H1 (cell line): ENCODE results near the gene PPP2R2C. TPM values are rescaled to one million over a fixed set of nuclear protein-coding genes. Genes with fewer than 3 reads are reported as not detected.

Experiments
- polyA plus RNA-seq, 7 experiments: library from polyadenylated mRNA; depleted of rRNA in 3 of 7; stranded (reverse) in 5 of 7; unstranded in 2 of 7; fragments of >200 nt in 5 of 7; fragments of 200-250 nt in 2 of 7; gene quantifications; 1 replicate in 5 of 7; 2 replicates in 1 of 7; 4 replicates in 1 of 7; pipeline versions ENCODE4 v1.2.1 to v1.2.3, GENCODE V29; 2011 to 2013; ENCODE audit warnings: missing spikeins in 2 of 7, mixed read lengths in 2 of 7
- total RNA-seq: library from RNA; stranded (reverse); fragmentation: NEBNext Ultra II Directional; extraction: Animal tissue kit (Norgen Biotek cat#: 25700); gene quantifications from 2 replicates; pipeline ENCODE4 v1.2.1, GENCODE V29; 2021
- TF ChIP-seq, protein P1 (sequence below): IDR thresholded peaks from 2 replicates; pipeline ENCODE4 v1.6.1; 2012; ENCODE audit warnings: inconsistent platforms

PPP2R2C gene
- total and polyA plus RNA-seq, 2 of the 8 experiments (the other 6 are each of a cell fraction or from before 2014, with no cell fraction given), result 6.4 TPM

DNA sequence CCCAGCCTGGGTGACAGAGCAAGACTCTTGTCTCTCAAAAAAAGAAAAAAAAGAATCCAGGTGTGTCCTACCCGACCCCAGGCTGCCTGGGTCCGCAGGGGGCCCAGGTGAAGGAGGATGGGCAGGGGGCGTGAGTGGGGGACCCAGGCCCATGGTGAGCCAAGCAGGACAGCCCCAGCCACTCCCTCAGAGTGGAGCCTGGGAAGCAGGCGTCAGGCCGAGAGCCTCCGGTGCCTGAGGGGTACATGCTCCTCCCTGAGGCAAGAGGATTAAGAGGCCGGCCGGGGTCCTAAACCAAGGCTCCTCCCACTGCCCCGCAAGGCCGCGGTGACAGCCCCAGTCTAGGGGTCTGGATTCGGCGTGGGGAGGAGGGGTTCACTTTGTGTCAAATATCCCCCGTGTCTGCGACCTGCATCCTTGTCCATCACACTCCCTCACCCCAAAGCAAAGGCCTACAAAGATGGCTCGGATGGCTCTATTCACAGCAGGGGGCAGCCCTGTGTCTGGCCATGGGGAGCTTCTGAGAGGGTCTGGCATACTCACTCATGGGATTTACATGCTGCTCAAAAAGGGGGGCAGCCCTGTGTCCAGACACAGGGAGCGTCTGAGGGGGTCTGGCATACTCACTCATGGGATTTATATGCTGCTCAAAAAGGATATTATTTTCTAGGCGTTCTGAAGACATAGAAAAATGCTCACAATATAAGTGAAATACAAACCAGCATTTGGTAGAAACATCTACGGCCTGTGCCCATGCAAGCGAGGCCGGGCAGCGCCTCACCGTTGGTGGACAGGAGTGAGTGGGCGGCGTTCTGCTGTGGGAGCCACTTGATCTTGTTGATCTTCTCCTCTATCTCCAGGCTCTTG is 94.6 kb downstream of the PPP2R2C start (continued):
- TF ChIP-seq, protein P1, sequence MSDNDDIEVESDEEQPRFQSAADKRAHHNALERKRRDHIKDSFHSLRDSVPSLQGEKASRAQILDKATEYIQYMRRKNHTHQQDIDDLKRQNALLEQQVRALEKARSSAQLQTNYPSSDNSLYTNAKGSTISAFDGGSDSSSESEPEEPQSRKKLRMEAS, result no peak
